GM21367 (cell line): ENCODE measurements around the gene VAMP8.
"Not testable (repeated sequence)": the region's sequence is repeated elsewhere in the genome, so short reads cannot be mapped to it uniquely, and the experiment has no call there.

Experiments used
- ATAC-seq: cut with Tn5 transposase; IDR thresholded peaks from one replicate; pipeline ENCODE4 v1.9.1; 2021; ENCODE audit not compliant: unreplicated experiment

Gene VAMP8

GRCh38 chr2:85597241-85597640 lies 19.9 kb downstream of the VAMP8 start:
- no peak for ATAC-seq

GRCh38 chr2:85598594-85599340 lies 21.4 kb downstream of the VAMP8 start:
- ATAC-seq: no peak

- no peak for ATAC-seq
Observed at GRCh38 chr2:85599468-85600234, 22.3 kb downstream of the VAMP8 start.

GRCh38 chr2:85600235-85600575 lies 22.8 kb downstream of the VAMP8 start:
- no peak for ATAC-seq

GRCh38 chr2:85600951-85601770 lies 23.8 kb downstream of the VAMP8 start:
- ATAC-seq: no peak

- ATAC-seq: peak; percentile 19
Observed at GRCh38 chr2:85601771-85602475, 24.5 kb downstream of the VAMP8 start.

- peak; percentile 90 for ATAC-seq
Observed at GRCh38 chr2:85602476-85603234, 25.3 kb downstream of the VAMP8 start, which contains the start of gene TMEM150A. TSS of gene TMEM150A (minus strand) at chr2:85602698. CDS start at chr2:85601948, 750 bp downstream.

- ATAC-seq: not testable (repeated sequence)
Observed at GRCh38 chr2:85604133-85604444, 26.7 kb downstream of the VAMP8 start.

- no peak for ATAC-seq
Observed at GRCh38 chr2:85604568-85605339, 27.4 kb downstream of the VAMP8 start.

GRCh38 chr2:85605406-85606115 lies 28.2 kb downstream of the VAMP8 start:
- ATAC-seq: no peak

GRCh38 chr2:85606116-85606455 lies 28.7 kb downstream of the VAMP8 start:
- no peak for ATAC-seq

GRCh38 chr2:85607268-85608215 lies 30.2 kb downstream of the VAMP8 start:
- ATAC-seq: no peak

- no peak for ATAC-seq
Observed at GRCh38 chr2:85611217-85611704, 33.9 kb downstream of the VAMP8 start.

GRCh38 chr2:85611705-85612587 lies 34.6 kb downstream of the VAMP8 start, which contains the start of gene C2orf68:
TSS of gene C2orf68 (minus strand) at chr2:85612066. CDS start at chr2:85611984, 82 bp downstream.
- peak; percentile 66 for ATAC-seq

- ATAC-seq: no peak
Observed at GRCh38 chr2:85613717-85614515, 36.5 kb downstream of the VAMP8 start.

GRCh38 chr2:85614757-85615156 lies 37.4 kb downstream of the VAMP8 start:
- not testable (repeated sequence) for ATAC-seq
